ENCODE measurements around the gene SSR1. TPM values are rescaled to one million over a fixed set of nuclear protein-coding genes. Genes with fewer than 3 reads are reported as not detected.
"Not testable (repeated sequence)": the region's sequence is repeated elsewhere in the genome, so short reads cannot be mapped to it uniquely, and the experiment has no call there.

Gene SSR1
- total and polyA plus RNA-seq, 7 donors = 17.9 to 40.4 (median 35.4) TPM

DNA sequence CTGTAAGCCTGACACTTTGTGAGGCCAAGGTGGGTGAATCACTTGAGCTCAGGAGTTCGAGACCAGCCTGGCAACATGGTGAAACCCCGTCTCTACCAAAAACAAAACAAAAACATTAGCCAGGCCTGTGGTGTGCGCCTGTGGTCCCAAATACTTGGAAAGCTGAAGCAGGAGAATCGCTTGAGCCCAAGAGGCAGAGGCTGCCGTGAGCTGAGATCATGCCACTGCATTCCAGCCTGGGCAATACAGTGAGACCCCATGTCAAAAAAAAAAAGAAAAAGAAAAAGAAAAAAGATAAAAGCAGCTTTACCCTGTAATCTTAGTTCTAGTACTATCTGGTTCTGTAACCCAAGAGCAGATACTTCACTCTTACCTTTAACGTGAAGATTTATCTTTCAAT is 27.6 kb downstream of the SSR1 start:
- H3K27me3 ChIP-seq (ENCODE audit: insufficient read depth in 3 of 3, low read length in 2 of 3) = no peaks in the 10 kb centered on the region
- H3K4me1 ChIP-seq = no peaks in the 10 kb centered on the region
- DNase-seq (no peak), ATAC-seq (no peak)
- TF ChIP-seq, protein P1, sequence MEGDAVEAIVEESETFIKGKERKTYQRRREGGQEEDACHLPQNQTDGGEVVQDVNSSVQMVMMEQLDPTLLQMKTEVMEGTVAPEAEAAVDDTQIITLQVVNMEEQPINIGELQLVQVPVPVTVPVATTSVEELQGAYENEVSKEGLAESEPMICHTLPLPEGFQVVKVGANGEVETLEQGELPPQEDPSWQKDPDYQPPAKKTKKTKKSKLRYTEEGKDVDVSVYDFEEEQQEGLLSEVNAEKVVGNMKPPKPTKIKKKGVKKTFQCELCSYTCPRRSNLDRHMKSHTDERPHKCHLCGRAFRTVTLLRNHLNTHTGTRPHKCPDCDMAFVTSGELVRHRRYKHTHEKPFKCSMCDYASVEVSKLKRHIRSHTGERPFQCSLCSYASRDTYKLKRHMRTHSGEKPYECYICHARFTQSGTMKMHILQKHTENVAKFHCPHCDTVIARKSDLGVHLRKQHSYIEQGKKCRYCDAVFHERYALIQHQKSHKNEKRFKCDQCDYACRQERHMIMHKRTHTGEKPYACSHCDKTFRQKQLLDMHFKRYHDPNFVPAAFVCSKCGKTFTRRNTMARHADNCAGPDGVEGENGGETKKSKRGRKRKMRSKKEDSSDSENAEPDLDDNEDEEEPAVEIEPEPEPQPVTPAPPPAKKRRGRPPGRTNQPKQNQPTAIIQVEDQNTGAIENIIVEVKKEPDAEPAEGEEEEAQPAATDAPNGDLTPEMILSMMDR (IDR thresholded peaks at IDR 0.05) = no peak
- 89 to 96% (median 91%) methylated on average over 6 of the region's 6 CpGs for WGBS, 3 donors
- intact Hi-C loops (cut with DNase I) = loop anchor here (5.0 kb wide), 2 partner anchors 312 to 327 kb away; no protein-coding TSS in a partner anchor
- H3K27ac ChIP-seq = no peak overlapping the region
- H3K4me3 ChIP-seq = no peak overlapping the region
- H3K36me3 ChIP-seq (ENCODE audit: insufficient read depth in 1 of 2, low read depth in 1 of 2) = peaks cover 2 to 87% of the 10 kb centered on the region in 2 donors
- no peaks in the 10 kb centered on the region for H3K9me3 ChIP-seq

DNA sequence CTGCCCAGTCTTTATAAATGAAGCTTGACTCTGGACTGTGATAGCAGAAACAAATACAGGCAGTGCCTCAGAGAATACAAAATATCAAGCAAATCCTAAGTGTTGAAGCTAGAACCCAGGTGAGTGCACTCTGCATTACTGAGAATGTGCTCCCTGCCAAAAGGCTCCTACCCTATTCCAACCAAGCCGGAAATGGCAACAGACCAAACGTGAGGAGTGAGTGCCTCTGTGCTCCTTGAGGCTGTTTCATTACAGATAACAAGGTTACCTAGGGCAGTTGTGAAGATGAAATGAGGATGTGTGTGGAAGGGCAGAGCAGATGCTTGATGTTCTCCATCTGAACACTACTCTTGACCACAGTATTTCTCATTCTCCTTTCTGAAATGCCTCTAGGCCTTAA is 29.3 kb downstream of the SSR1 start:
- intact Hi-C loops (cut with DNase I) = no loop called here

DNA sequence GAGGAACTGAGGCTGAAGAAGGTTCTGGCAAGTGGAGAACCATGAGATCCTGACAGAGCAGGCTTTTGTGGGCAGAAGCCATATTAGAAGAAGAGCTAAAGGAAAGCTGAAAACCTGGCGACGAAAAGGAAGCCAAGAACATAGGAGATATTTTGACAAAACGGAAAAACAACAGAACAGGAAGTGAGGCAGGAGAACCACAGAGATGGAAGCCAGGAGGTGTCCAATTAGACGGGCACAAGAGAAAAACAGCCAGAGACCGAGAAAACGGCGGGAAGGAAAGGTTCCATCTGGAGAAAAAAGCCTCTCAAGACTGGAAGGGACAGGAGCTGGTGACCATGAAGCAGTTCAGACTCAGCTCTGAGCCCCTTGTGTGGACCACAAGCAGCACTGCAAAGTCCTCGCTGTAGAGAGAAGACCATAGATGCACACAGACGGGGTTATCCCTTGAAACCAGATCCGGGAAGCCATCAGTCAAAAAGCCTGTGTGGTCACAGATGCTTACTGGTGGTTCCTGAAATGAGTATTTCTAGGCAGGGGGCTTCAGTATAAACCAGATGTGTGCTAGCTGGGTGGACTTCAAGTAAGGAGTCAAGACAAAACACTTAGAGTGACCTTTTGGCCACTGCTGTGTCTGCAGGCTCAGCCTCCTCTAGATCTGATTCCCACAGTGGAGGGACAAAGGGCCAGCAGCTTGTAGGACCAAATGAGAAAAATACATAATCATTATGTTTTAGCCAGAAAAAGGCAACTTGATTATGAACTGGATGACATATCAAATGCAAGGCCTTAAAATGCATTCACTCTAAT is 30.7 kb downstream of the SSR1 start:
- WGBS, 3 donors = 76 to 82% (median 79%) methylated on average over 10 of the region's 10 CpGs
- intact Hi-C loops (cut with DNase I) = no loop called here
- no peak overlapping the region for H3K4me3 ChIP-seq
- H3K36me3 ChIP-seq (ENCODE audit: insufficient read depth in 1 of 2, low read depth in 1 of 2) = peaks cover under 1 to 59% of the 10 kb centered on the region in 2 donors
- no peaks in the 10 kb centered on the region for H3K9me3 ChIP-seq
- H3K4me1 ChIP-seq = no peaks in the 10 kb centered on the region
- no peaks in the 10 kb centered on the region for H3K27me3 ChIP-seq (ENCODE audit: insufficient read depth in 3 of 3, low read length in 2 of 3)
- ATAC-seq = no peak
- TF ChIP-seq, protein P1 (IDR thresholded peaks at IDR 0.05) = no peak
- DNase-seq = no peak
- no peak overlapping the region for H3K27ac ChIP-seq

More for the DNA sequence above, 29.3 kb downstream of the SSR1 start:
- TF ChIP-seq, protein P1 (IDR thresholded peaks at IDR 0.05) = no peak
- no peak for DNase-seq
- 86 to 90% (median 86%) methylated on average over 2 of the region's 2 CpGs for WGBS, 3 donors
- H3K27me3 ChIP-seq (ENCODE audit: insufficient read depth in 3 of 3, low read length in 2 of 3) = no peaks in the 10 kb centered on the region
- no peak overlapping the region for H3K4me3 ChIP-seq
- H3K9me3 ChIP-seq = no peaks in the 10 kb centered on the region
- peaks cover 2 to 73% of the 10 kb centered on the region in 2 donors for H3K36me3 ChIP-seq (ENCODE audit: insufficient read depth in 1 of 2, low read depth in 1 of 2)
- no peak overlapping the region for H3K27ac ChIP-seq
- H3K4me1 ChIP-seq = no peaks in the 10 kb centered on the region
- ATAC-seq = no peak

DNA sequence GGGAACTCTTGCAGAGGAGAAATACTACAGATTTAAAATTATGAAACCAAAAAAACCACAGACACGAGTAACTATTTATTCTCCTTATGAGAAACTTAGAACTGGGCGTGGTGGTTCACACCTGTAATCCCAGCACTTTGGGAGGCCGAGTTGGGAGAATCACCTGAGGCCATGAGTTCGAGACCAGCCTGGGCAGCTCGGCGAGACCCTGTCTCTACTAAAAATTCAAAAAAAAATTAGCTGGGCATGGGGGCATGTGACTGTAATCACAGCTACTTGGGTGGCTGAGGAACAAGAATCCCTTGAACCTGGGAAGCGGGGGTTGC is 36.8 kb downstream of the SSR1 start:
- H3K27me3 ChIP-seq (ENCODE audit: insufficient read depth in 3 of 3, low read length in 2 of 3) = no peaks in the 10 kb centered on the region
- ATAC-seq (no peak), DNase-seq (no peak)
- intact Hi-C loops (cut with DNase I) = loop anchor here in 1 of 2 donors (1.0 kb wide), 1 partner anchor 338 kb away; no protein-coding TSS in a partner anchor
- TF ChIP-seq, protein P1 (IDR thresholded peaks at IDR 0.05) = no peak
- 57 to 69% (median 63%) methylated on average over 7 of the region's 7 CpGs for WGBS, 3 donors
- no peak overlapping the region for H3K4me3 ChIP-seq
- no peaks in the 10 kb centered on the region for H3K4me1 ChIP-seq
- H3K9me3 ChIP-seq = no peaks in the 10 kb centered on the region
- peaks cover 0 to 9% of the 10 kb centered on the region in 2 donors for H3K36me3 ChIP-seq (ENCODE audit: insufficient read depth in 1 of 2, low read depth in 1 of 2)
- no peak overlapping the region for H3K27ac ChIP-seq

DNA sequence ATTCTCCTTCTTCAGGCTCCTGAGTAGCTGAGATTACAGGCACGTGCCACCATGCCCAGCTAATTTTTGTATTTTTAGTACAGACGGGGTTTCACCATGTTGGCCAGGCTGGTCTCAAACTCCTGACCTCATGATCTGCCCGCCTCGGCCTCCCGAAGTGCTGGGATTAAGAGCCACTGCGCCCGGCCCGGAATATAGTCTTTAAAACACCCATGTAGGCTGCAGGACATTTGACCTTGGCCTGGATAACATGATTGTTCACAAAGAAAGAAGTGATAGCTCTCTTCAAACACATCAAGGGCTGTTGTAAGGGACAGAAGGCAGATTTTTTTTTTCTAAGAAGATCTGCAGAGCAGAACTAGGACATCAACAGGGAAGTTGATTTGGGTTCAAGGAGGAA is 38.5 kb downstream of the SSR1 start:
- H3K27me3 ChIP-seq (ENCODE audit: insufficient read depth in 3 of 3, low read length in 2 of 3); intact Hi-C loops (cut with DNase I); H3K9me3 ChIP-seq; DNase-seq; ATAC-seq; H3K36me3 ChIP-seq (ENCODE audit: insufficient read depth in 1 of 2, low read depth in 1 of 2); H3K4me1 ChIP-seq; H3K27ac ChIP-seq; H3K4me3 ChIP-seq: not testable (repeated sequence)
- WGBS, 3 donors = 79 to 83% (median 82%) methylated on average over 8 of the region's 8 CpGs

All from psoas muscle (tissue), 8 donors.